Measurements from ENCODE around the gene SLITRK3.

DNA sequence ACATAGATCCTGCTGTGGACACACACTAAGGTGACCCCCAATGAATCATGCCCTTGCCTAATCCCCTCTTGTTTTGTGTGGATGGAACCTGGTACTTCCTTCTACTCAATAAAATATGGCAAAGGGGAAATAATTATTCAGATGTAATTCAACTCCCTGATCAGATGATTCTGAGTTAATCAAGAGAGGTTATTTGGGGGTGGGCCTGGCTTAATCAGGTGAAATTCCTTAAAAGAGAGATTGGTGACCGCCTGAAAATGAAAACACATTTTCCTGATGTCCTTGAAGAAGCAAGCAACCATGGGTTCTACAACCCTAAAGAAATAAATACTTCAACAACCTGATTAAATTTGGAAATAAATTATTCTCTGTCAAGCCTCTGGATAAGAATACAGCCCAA, 8.3 kb upstream of the SLITRK3 start:
- TF ChIP-seq, protein P1, sequence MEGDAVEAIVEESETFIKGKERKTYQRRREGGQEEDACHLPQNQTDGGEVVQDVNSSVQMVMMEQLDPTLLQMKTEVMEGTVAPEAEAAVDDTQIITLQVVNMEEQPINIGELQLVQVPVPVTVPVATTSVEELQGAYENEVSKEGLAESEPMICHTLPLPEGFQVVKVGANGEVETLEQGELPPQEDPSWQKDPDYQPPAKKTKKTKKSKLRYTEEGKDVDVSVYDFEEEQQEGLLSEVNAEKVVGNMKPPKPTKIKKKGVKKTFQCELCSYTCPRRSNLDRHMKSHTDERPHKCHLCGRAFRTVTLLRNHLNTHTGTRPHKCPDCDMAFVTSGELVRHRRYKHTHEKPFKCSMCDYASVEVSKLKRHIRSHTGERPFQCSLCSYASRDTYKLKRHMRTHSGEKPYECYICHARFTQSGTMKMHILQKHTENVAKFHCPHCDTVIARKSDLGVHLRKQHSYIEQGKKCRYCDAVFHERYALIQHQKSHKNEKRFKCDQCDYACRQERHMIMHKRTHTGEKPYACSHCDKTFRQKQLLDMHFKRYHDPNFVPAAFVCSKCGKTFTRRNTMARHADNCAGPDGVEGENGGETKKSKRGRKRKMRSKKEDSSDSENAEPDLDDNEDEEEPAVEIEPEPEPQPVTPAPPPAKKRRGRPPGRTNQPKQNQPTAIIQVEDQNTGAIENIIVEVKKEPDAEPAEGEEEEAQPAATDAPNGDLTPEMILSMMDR (conservative IDR thresholded peaks at IDR 0.05 in 1 of 2, IDR thresholded peaks at IDR 0.05 in 1 of 2; ENCODE audit: extremely low read depth in 1 of 2, insufficient read depth in 1 of 2, low read depth in 1 of 2, low read length in 2 of 2) = no peak
- TF ChIP-seq EZH2 (IDR thresholded peaks at IDR 0.05; ENCODE audit: borderline replicate concordance, low read length) = no peak
